A204.1 (cell line): ENCODE measurements around the gene POU5F1.

ENCODE experiments used
- FAIRE-seq: peaks from 2 replicates; lab custom pipeline; 2012; peaks lifted over from hg19 to GRCh38; lab: Jason Lieb, UNC

The POU5F1 gene

GRCh38 chr6:31138982-31139381 lies 31.5 kb downstream of the POU5F1 start, which contains the start of gene PSORS1C2:
Gene PSORS1C2 (minus strand): TSS chr6:31139066. CDS start chr6:31139026, 40 bp downstream.
- no peak for FAIRE-seq

GRCh38 chr6:31135710-31136109 lies 34.8 kb downstream of the POU5F1 start:
- no peak for FAIRE-seq

GRCh38 chr6:31132806-31133205 lies 37.7 kb downstream of the POU5F1 start:
- FAIRE-seq, result no peak

GRCh38 chr6:31131595-31131994 lies 38.9 kb downstream of the POU5F1 start:
- no peak for FAIRE-seq

- no peak for FAIRE-seq
These were observed 39.7 kb downstream of the POU5F1 start for GRCh38 chr6:31130751-31131150.

- no peak for FAIRE-seq
These were observed 41.4 kb downstream of the POU5F1 start for GRCh38 chr6:31129130-31129529.

- FAIRE-seq, result no peak
These were observed 42.3 kb downstream of the POU5F1 start for GRCh38 chr6:31128093-31128676.

- no peak for FAIRE-seq
These were observed 43.9 kb downstream of the POU5F1 start for GRCh38 chr6:31126396-31127175.

GRCh38 chr6:31125586-31126363 lies 44.7 kb downstream of the POU5F1 start:
- FAIRE-seq, result no peak

GRCh38 chr6:31125162-31125561 lies 45.3 kb downstream of the POU5F1 start:
- FAIRE-seq, result no peak

- no peak for FAIRE-seq
These were observed 47.4 kb downstream of the POU5F1 start for GRCh38 chr6:31122791-31123706.

GRCh38 chr6:31121131-31121790 lies 49.2 kb downstream of the POU5F1 start:
- no peak for FAIRE-seq

GRCh38 chr6:31120151-31120915 lies 50.1 kb downstream of the POU5F1 start, which contains the start of gene CDSN:
Gene CDSN (minus strand): TSS chr6:31120446. CDS start chr6:31120419, 27 bp downstream.
- FAIRE-seq, result no peak

DNA sequence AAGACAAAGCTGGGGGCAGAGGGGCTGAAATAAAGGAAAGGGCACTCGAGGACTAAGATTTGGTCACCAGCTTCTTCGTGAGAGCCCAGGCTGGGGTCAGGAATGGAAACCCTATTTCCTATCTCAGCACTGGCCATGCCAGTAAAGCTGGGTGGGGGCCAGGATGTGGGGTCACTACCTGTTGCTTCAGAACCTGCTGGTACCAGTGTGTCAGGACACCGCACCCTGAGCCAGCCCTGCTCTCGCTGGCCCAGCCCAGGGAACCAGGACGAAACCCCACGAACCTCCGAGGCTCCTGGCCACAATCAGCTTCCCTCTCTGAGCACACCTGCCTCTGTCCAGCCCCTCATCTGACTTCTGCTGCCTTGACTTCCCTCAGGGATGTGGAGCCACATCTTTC lies 52.3 kb downstream of the POU5F1 start:
- no peak for FAIRE-seq

DNA sequence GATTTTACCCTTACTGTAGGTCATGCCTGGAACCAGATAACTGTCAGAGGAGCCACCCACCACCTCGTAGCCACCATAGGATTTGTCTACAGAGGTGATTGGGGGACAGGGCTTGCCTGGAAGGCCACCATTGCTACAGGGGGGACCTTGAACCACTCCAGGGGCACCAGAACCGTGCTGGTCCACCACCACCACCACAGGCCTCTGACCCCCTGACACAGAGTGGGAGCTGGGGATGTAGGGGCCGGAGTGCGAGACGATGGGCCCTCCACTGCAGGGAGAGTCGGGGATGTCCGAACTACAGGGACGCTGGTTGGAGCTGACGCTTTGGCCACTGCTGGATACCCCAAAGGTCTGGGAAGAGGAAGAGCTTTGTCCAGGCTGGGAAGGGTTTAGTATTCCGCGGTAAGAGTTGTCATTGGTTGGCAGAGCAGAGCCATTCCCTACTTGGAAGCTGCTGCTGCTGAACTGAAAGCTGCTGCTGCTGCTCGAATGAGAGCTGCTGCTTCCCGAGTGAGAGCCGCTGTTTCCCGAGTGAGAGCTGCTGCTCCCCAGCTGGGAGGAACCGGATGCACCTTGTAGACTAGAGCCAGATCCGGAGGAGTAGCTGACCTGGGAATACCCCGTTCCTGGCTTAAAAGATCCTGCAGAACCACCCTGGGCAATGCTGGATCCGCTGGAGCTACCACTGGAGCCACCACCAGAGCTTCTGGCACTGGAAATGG lies 53.7 kb downstream of the POU5F1 start:
- no peak for FAIRE-seq

GRCh38 chr6:31115941-31116560 lies 54.4 kb downstream of the POU5F1 start:
- FAIRE-seq, result no peak

GRCh38 chr6:31114970-31115849 lies 55.3 kb downstream of the POU5F1 start:
- no peak for FAIRE-seq

DNA sequence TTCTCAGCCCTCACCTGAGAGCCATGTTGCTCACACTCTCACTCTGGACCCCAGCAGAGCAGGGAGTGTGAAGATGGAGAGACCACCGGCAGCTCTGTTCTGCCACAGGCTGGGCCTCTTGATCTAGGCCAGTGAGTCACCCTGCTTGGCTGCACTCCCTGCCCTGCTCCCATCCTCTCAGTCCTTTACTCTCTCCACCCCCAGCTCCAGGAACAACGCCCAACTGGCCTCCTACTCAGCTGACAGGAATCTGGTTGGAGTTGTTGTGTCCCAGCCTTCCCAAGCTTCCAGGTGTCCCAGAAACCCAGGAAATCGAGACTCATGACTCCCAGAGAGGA lies 56.0 kb downstream of the POU5F1 start, which contains the start of gene PSORS1C1:
Gene PSORS1C1, plus strand, starts transcription at position 260 of the 338 bp plus-strand sequence. CDS start 14,833 bp downstream, outside the sequence.
- no peak for FAIRE-seq
